Ovary (tissue), 9 donors: ENCODE results near the gene CD52. TPM values are rescaled to one million over a fixed set of nuclear protein-coding genes. Genes with fewer than 3 reads are reported as not detected.

Experiments
- DNase-seq, 5 donors: peaks; one replicate each; pipeline ENCODE4 v3.0.0-alpha.2; 2019 to 2020
- H3K27ac ChIP-seq, 2 donors: fragments of 200-600 bp; one replicate each; pipeline versions ENCODE4 v1.5.1 to v1.8.0; 2019 to 2022
- H3K27me3 ChIP-seq: fragments of 200-600 bp; one replicate; pipeline ENCODE4 v1.8.0; 2022
- H3K36me3 ChIP-seq: fragments of 200-600 bp; sonication (generic); one replicate; pipeline ENCODE4 v1.5.1; 2019
- H3K4me1 ChIP-seq: one replicate; pipeline ENCODE4 v1.8.1; 2013; ENCODE audit warnings: mild to moderate bottlenecking, moderate library complexity; ENCODE audit not compliant: insufficient read depth
- H3K4me3 ChIP-seq: fragments of 200-600 bp; sonication (generic); one replicate; pipeline ENCODE4 v1.5.1; 2017
- H3K9me3 ChIP-seq, 2 donors: fragments of 200-600 bp in 1 of 2; sonication (generic) in 1 of 2; one replicate each; pipeline versions ENCODE4 v1.5.1 to v1.8.1; 2013 to 2019; ENCODE audit warnings: mild to moderate bottlenecking in 1 of 2, moderate library complexity in 1 of 2
- CTCF ChIP-seq, 3 donors: fragments of 450-650 bp in 2 of 3; fragments of 200-600 bp in 1 of 3; IDR thresholded peaks; one replicate each; pipeline versions ENCODE4 v1.5.1 to v1.8.0; 2016 to 2022; ENCODE audit warnings: antibody characterized with exemption in 3 of 3, mild to moderate bottlenecking in 1 of 3
- EP300 ChIP-seq: sonication (generic); formaldehyde crosslinking; IDR thresholded peaks from one replicate; pipeline ENCODE4 v1.6.1; 2017; ENCODE audit warnings: antibody characterized with exemption
- POLR2A ChIP-seq: fragments of 450-650 bp; IDR thresholded peaks from one replicate; pipeline ENCODE4 v1.6.1; 2017; ENCODE audit warnings: antibody characterized with exemption, mild to moderate bottlenecking, moderate library complexity
- WGBS, 3 donors: extraction: QIAGEN DNeasy Blood & Tissue Kit in 1 of 3; methylation state at CpG; one replicate each; pipeline versions ENCODE4 v1.1.5 to v1.1.7; 2013 to 2017; 5-methylcytosine and 5-hydroxymethylcytosine counted together
- intact Hi-C, 4 donors: fragments of 100-400 bp; cut with DNase I; formaldehyde crosslinking; loops; one replicate each; pipeline versions ENCODE4 v1.11.0 to v1.15.1; 2022 to 2023
- polyA plus RNA-seq, 2 donors: library from polyadenylated mRNA; stranded (reverse); fragments of 200-250 nt in 1 of 2; fragments of 350-450 nt in 1 of 2; fragmentation: Illumina TruSeq in 1 of 2; extraction: RNeasy Lipid Tissue Mini Kit (QIAGEN cat#74804) in 1 of 2; gene quantifications; one replicate each; pipeline ENCODE4 v1.2.3, GENCODE V29; 2013 to 2014
- total RNA-seq, 7 donors: library from RNA; depleted of rRNA in 2 of 7; stranded (reverse); fragments of >200 nt in 2 of 7; fragmentation: NEBNext Ultra II Directional in 3 of 7; extraction: Animal tissue kit (Norgen Biotek cat#: 25700) in 3 of 7; gene quantifications; one replicate each; pipeline versions ENCODE4 v1.1.0 to v1.2.4, GENCODE V29; 2016 to 2023
- donor health status: DM: no; HTN: no; CAD: no; lungs with moderate emphysema.
- donor health status: DM: no; HTN: no; CAD: no.
- donor health status: Bipolar disorder and iron deficiency.
- donor health status: DM: yes; HTN: yes; CAD: no.
- donor health status: DM: no; HTN: no; CAD: no.
- donor health status: DM: yes; HTN: yes; CAD: no.

The CD52 gene
- total and polyA plus RNA-seq, 9 donors = 1.3 to 45.5 (median 4.3) TPM; not detected in 1

DNA sequence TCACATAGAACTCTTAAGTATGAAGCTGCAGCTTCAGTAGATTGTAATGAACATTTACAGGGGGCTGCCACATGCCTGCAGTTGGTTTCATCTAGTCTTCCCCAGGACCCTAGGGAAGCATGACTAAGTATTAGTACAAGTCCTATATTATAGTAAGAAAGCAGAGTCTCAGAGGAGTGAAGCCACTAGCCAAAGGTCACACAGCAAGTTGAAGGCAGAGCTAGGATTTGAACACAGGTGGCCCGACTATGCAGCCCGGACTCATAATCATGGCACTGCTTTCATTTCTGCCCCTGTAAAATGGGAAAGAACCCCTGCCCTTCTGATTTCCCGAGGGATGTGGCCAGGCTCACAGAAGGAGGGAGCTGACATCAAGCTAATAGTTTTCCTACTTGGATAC lies 44.6 kb downstream of the CD52 start:
- DNase-seq = no peak
- Histone ChIP-seq H3K36me3 (no peaks in the 10 kb centered on the region), H3K4me1 (peaks cover 2% of the 10 kb centered on the region), H3K9me3 (no peaks in the 10 kb centered on the region), H3K27ac (no peak overlapping the region), H3K27me3 (no peaks in the 10 kb centered on the region), H3K4me3 (no peak overlapping the region)
- no peak for TF ChIP-seq EP300
- no peak for TF ChIP-seq POLR2A
- TF ChIP-seq CTCF (IDR thresholded peaks at IDR 0.05) = no peak
- 86 to 90% (median 88%) methylated on average over 3 of the region's 3 CpGs for WGBS, 3 donors
- intact Hi-C loops = no loop called here

GRCh38 chr1:26363549-26364448 lies 46.0 kb downstream of the CD52 start:
- H3K4me1 ChIP-seq = peaks cover 2% of the 10 kb centered on the region
- H3K36me3 ChIP-seq = no peaks in the 10 kb centered on the region
- H3K9me3 ChIP-seq = no peaks in the 10 kb centered on the region
- H3K27me3 ChIP-seq = no peaks in the 10 kb centered on the region
- intact Hi-C loops = no loop called here
- peak; percentile 52 to 75 (median 61) for DNase-seq
- WGBS, 3 donors = 23 to 28% (median 25%) methylated on average over 26 of the region's 26 CpGs
- no peak overlapping the region for H3K4me3 ChIP-seq
- TF ChIP-seq POLR2A = no peak
- no peak for TF ChIP-seq EP300
- TF ChIP-seq CTCF (IDR thresholded peaks at IDR 0.05) = peak; percentile 25 to 55 (median 42)
- no peak overlapping the region for H3K27ac ChIP-seq

DNA sequence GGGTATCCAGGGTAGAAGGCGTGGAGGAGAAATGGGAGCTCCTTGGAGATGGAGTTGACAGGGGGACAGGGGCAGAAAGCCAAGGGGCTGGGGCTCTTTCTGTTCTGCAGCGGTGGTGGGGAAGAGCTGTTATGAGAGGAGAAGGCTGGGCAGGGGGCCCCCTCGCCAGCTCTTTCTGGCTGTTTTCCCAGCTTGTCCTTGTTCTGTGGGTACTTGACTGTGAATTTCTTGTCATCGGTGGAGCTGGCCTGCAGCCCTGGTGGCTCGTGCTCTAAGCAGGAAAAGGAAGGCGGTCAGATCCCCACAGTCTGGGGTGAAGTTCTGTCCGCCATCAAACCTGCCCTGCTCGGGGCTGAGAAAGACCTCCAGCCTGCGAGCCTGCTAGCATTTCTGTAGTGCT lies 47.2 kb downstream of the CD52 start:
- Histone ChIP-seq H3K36me3 (no peaks in the 10 kb centered on the region), H3K9me3 (no peaks in the 10 kb centered on the region), H3K4me1 (peaks cover 2% of the 10 kb centered on the region), H3K4me3 (no peak overlapping the region), H3K27me3 (no peaks in the 10 kb centered on the region), H3K27ac (no peak overlapping the region)
- no peak for DNase-seq
- intact Hi-C loops = no loop called here
- WGBS, 3 donors = 45 to 61% (median 53%) methylated on average over 9 of the region's 9 CpGs
- no peak for TF ChIP-seq POLR2A
- no peak for TF ChIP-seq CTCF (IDR thresholded peaks at IDR 0.05)
- no peak for TF ChIP-seq EP300

- DNase-seq = no peak
- Histone ChIP-seq H3K27me3 (no peaks in the 10 kb centered on the region), H3K36me3 (no peaks in the 10 kb centered on the region), H3K9me3 (peaks cover 0 to 4% of the 10 kb centered on the region in 2 donors), H3K4me3 (no peak overlapping the region), H3K27ac (no peak overlapping the region), H3K4me1 (no peaks in the 10 kb centered on the region)
- 85 to 93% (median 90%) methylated on average over 6 of the region's 6 CpGs for WGBS, 3 donors
- intact Hi-C loops = no loop called here
- TF ChIP-seq POLR2A = no peak
- TF ChIP-seq CTCF (IDR thresholded peaks at IDR 0.05) = no peak
- TF ChIP-seq EP300 = no peak
These were observed 49.7 kb downstream of the CD52 start for GRCh38 chr1:26367441-26367840.
